COLO668 (cell line): ENCODE results near the gene ELMOD3.
"Not testable (repeated sequence)": the region's sequence is repeated elsewhere in the genome, so short reads cannot be mapped to it uniquely, and the experiment has no call there.

Source experiments
- DNase-seq: peaks from one replicate; lab custom pipeline; 2025; ENCODE audit not compliant: unreplicated experiment; lab: John Stamatoyannopoulos, UW

Gene ELMOD3

DNA sequence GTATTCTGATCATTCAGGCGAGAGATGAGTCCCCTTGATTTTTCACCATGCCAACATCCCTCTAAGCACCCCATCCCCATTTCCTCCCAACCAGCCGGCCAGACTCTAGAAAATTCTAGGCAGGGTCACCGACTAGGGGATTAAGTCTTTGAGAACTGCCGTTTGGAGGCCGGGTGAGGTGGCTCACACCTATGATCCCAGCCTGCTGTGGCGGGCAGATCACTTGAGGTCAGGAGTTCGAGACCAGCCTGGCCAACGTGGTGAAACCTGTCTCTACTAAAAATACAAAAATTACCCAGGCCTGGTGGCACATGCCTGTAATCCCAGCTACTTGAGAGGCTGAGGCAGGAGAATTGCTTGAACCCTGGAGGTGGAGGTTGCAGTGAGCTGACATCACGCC lies 85.0 kb downstream of the ELMOD3 start:
- DNase-seq = not testable (repeated sequence)

DNA sequence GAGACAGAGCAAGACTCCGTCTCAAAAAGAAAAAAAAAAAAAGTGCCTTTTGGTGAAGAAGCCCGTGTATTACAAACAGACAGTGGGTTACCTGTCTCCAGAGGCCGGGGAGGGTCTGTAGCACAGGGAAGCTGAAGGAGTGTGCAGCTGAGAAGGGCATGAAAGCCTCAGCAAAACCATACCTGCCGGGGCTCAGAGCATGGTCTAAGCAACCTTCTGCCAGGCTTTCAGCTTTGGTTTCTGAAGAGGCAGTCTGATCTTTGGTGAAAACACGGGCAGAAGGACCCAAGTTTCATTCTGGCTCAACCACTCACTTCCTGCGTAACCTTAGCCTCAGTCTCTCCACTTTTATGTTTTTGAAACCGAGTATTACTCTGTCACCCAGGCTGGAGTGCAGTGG lies 85.4 kb downstream of the ELMOD3 start:
- DNase-seq = no peak

- DNase-seq = no peak
Observed at GRCh38 chr2:85440729-85441128, 86.2 kb downstream of the ELMOD3 start.
